NCI-H2107 treated with DMSO at 0.1 percent for 48 hours (cell line): ENCODE measurements around the gene CYTH4.

Experiments used
- DNase-seq: peaks from one replicate; lab custom pipeline; 2025; ENCODE audit not compliant: unreplicated experiment; lab: John Stamatoyannopoulos, UW

CYTH4 gene

DNA sequence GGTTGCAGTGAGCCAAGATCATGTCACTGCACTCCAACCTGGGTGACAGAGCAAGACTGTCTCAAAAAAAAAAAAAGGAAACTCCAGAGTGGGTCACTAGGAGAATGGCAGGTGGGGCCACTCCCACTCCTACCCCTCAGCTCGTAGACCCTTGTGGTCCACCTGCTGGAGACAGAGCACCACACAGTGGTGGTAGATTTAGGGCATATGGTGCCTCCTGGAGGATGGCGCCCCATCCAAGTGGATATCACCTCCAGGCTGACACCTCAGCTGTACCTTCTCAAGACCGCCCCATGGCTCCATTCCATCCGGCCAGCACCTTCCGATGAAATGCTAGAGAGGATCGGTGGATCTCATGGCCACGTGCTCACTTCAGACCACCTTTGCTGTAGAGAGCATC lies 6.2 kb downstream of the CYTH4 start:
- DNase-seq = no peak

DNA sequence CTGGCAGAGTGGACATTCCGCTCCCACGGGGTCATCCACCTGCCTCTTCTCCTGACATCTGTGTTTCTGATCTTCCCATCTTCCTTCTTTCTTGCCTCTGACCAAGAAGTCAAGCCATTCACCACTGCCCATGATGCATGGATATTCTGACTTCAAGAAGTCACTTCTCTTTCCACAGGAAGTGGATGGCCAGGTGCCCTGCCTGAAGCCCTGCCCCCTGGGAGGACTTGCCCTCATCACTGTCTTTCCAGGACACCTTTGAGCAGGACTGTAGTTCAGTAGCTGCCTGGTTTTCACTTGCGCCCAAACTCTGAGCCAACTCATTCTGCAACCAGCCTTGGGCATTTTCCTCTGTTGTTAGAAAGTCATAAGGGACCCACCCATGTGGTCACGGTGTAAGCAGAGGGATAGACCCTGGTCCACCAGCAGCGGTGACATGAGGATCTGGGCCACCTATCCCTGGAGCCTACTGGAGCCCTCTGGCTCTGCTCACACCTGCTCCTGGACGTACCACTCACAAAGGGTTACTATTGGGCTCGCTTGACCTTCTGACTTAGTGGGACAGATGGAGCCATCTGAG lies 6.9 kb downstream of the CYTH4 start:
- no peak for DNase-seq

DNA sequence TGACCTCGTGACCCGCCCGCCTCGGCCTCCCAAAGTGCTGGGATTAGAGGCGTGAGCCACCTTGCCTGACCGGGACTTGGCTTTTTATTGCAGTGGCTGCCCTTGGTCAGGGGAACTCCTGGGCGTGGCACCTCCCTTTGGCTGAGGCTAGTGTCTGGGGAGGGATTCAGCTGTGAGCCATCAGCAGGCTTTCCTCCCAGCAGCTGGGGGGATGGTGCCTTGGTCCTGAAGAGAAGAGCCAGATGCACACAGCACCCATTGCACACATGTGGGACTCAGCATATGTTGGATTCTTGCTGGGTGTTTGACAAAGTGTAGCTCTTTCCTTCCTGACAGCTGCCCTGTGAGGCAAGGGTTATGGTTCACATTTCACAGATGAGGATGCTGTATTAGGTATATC lies 8.4 kb downstream of the CYTH4 start:
- no peak for DNase-seq

DNA sequence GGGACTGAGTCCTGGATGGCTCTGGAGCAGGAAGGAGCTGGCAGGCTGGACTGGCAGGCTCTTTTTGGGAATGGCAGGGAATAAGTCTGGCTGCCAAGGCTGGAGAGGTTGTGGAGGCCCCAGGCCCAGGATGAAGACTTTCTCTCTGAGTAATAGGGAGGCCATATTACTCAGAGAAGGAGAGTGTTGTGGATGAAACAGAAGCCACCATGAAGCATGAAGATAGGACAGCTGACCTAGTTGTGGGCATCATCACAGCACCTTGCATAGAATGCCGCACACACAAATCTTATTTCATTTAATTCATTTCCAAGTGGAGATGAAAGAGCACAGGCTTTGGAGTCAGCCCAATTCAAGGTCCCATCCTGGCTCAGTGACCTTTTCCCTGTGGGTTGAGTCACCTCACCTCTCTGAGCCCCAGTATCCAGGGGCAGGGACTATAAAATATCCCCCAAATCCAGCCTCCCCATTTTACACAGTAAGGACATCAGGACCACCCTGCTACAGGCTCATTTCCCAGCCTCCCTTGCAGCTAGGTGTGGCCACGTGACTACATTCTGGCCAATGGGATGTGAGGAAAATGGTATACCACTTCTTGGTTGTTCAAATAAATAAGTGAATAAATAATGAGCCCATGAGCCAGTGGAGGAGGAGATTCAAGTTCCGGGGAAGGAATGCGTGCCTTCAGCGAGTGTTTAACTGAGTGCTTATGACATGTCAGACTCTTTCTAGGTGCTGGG lies 9.4 kb downstream of the CYTH4 start:
- DNase-seq = no peak

DNA sequence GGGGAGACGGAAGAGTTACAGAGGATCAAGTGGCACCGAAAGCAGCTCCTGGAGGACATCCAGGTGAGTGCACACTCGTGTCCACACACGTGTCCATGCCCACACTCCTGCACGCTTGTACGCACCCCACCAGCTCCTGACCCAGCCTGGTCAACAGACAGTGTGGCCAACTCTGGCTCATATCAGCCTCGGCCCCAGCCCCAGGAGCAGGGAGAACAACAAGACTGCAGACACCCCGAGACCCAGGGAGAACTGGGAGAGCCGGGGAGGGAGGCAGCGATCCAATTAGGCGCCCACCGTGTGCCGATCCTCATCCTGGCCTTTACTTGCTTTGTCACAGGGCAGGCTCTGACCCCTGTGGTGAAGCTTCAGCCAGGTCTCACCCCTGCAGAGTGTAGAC lies 10.3 kb downstream of the CYTH4 start:
- no peak for DNase-seq

DNA sequence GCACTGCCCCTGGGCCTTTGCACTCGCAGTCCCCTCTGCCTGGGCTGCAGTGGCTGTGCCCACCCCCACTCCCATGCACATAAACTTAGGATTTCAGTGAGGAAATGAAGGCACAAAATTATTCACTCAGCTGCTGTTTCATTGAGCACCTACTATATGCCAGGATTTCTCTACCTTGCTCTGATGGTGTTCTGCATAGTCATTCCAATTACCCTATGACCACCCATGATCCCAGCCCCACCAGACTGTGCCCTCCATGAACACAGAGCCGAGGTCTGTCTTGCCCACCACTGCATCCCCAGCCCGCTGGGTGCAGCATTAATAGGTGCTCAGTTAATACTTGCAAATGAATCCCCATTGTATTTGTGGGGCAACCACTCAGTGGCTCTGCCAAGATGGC lies 10.9 kb downstream of the CYTH4 start:
- no peak for DNase-seq

DNA sequence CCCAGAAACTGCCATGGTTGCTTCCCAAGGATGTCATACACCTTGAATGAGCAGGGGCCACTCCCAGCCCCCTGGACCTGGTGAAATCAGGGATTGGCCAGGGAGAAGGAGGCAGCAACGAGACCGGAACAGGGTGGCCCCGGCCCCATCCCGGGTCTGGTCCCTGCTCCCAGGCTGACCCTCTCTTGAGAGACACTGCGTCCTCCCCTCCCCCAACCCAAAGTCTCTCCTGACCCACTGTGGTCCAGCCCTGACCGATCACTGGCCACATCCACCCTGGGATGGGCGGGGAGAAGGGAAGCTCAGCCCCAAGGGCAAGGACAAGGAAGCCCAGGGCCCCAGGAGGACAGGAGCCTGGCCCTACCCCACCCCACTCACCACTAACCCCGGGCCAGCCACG lies 12.4 kb downstream of the CYTH4 start:
- no peak for DNase-seq

DNA sequence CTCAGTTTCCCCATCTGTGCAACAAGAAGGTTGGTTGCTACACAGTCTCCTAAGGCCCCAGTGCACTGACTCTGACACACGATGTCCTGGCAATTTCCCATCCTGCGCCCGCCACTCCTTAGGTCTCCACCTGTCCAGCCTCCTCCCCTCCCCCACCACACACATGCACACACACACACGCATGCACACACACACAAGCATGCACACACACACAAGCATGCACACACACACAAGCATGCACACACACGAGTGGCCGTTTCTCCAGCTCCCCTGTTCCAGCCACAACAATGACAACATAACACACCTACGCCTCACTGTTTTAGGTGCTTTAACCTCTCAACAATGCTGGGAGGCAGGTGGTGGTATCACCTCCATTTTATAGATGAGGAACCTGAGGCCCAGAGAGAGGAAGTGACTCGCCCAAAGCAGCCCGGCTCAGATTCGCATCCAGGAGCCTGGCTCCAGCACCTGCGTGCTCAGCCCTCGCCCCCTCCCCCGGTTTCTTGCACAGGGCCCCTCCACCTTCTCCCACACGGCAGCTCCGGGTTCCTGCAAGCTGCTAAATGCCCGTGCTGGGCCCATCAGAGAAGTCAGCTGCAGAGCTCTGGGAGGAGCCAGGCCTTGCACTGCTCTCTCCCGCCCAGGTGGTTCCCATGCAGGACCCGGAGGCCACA lies 13.0 kb downstream of the CYTH4 start:
- no peak for DNase-seq

DNA sequence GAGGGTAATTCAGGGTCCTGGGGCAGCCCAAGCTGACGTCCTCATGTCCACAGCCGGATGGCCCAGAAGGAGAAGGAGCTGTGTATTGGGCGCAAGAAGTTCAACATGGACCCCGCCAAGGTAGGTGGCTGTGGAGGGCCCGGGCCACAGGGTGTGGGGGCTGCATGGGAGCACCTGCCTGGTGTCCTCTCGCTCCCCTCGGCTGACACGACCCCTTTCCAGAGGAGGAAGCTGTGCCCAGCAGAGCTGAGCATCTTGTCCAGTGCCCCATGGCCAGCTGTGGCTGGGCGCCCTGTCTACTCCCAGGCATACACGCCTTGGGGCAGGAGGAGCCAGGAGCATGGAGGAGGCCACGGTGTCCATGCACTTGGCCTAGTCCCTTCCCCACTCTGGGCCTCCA lies 13.6 kb downstream of the CYTH4 start:
- DNase-seq = no peak

DNA sequence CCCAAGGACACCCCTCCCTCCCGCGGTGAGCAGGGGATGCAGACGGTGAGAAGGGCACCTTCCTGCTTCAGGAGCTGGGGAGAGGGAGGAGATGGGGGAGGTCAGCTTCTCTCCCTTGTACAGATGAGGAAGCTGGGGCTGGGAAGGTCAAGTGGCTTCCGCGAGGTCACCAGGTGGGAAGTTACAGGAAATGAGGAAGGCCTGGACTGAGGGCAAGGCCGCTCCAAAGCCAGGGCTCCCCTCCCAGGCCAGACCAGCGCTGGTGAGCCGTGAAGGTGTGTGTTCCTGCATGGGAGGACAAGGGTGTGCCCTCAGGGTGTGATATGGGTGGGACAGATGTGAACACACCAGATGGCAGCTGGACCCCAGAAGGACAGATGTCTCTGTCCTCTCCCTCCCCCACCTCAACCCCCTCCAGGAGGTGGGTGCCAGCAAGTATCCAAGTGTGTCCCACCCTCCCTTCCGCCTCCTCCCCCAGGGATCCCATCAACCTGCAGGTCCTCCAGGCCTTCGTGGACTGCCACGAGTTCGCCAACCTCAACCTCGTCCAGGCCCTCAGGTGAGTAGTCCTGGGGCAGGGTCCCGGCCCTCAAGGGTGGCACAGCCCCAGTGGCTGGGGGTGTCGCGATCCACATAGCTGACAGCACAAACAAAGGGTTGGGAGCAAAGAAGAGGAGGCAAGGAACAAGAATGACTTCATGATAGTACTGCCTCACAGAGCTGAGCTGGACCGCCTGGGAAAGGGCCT lies 16.6 kb downstream of the CYTH4 start:
- no peak for DNase-seq

DNA sequence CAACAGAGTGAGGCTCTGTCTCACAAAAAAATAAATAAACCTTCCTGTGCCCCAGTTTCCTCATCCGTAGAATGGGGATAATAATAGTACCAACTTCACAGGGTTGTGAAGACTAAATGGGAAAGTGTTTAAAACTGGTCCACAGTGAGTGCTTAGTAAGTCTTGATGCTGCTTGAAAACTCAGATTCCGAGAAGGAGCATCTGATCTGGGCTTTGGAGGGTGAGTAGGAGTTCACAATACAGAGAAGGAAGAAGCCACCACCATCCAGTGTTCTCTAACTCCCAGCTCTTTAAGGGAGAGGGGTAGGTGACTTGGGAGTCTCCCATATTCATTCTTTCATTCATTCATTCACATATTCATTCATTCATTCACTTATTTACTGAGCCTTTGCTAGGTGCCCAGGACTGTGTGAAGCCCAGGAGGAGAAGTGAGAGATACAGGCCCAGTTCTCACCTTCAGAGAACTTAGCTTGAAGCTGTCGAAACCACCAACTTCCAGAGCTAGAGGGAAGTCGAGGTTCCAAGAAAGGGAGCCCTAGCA lies 17.7 kb downstream of the CYTH4 start:
- DNase-seq = no peak

DNA sequence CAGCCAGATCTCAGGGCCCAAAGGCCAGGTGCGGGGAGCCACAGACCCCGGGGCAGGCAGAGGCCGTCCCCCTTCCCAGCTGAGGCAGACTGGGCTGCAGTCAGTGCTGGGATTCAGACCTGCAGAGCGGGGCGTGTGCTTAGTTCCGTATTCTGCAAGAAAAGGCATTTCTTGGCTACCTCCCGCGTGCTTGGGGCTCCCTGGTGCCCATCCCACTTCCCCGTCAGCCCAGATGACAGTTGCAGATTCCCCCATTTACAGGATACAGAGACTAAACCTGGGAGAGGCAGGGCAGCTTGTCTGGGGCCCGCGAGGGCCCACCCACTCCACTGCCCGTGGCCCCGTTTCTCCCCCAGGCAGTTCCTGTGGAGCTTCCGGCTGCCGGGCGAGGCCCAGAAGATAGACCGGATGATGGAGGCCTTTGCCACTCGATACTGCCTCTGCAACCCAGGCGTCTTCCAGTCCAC lies 18.3 kb downstream of the CYTH4 start:
- no peak for DNase-seq

DNA sequence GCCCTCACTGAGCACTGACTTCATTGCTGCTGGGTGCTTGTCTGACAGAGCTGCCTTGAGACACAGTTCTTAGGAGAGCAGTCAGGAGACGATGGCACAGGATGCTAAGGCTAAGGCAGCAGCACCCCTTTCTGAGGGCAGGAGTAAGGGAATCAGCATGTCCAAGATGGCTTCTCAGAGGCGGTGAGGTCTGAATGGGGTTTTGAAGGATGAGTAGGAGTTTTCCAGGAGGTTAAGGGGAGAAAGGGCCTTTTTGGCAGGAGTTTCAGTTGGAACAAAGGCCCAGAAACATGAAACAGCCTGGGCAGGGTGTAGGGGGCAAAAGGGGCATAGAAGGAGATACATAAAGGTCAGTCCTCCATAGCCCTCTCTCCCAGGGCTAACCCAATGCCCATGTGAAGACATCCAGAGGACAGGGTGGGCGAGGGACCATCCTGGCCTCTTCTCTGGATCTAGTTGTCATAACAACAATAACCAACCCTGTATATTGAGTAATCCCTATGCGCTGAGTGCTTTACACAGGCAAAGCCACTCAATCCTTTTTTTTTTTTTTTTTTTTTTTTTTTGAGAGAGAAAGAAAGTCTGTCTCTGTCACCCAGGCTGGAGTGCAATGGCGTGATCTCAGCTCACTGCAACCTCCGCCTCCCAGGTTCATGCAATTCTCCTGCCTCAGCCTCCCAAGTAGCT lies 19.0 kb downstream of the CYTH4 start:
- no peak for DNase-seq

DNA sequence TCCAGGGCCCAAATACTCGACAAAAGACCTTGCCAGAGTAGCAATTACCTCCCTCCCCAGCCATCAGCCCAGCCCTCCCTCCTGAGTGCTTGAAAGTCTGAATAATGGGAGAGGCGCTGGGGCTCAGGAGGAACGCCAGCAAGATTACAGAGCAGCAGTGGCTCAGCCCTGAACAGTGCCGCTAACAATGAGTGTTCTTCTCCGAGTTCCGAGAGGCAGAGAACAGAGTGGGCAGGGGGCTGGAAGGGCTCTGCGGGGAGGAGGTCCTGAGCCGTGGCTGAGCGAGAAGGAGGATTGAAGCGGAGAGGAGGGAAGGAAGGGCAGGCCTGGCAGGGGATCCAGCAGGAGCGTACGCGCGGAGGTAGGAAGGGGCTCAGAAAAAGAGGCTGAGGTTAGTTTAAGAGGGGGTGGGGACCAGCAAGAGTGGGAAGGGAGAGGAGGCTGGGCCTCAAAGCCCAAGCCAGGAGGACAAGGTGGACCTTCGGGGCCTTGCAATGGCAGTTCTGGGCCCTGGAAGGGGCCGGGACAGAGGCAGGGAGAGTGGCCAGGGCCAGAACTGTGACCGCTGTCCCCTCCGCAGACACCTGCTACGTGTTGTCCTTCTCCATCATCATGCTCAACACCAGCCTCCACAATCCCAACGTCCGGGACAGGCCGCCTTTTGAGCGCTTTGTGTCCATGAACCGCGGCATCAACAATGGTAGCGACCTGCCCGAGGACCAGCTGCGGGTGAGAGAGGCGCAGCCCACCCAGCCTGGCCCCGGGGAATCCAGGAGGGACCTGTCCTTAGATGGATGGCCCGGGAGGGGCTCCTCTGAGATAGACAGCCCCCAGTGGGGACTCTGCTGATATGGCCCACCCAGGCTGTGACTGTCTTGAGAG lies 20.6 kb downstream of the CYTH4 start:
- DNase-seq = no peak

DNA sequence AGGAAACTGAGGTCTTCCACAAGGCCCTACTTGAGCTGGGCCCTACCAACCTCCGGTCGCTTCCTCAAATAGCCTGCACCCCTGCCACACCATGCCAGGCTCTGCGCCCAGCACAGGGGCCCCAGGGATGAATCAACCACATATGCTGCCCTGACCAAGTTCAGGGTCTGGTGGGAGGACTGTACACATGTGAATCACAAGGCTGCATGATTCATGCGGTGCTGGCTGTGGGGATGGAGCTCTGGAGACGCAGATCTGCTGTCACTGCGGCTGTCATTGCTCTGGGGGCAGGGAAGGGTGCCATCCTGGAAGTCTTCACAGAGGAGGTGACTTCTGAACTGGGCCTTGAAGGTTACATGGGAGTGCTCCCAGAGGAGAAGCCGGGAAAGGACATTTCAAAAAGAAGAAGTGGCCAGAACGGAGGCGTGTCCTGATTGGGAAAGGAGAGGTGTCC lies 21.5 kb downstream of the CYTH4 start:
- DNase-seq = no peak

DNA sequence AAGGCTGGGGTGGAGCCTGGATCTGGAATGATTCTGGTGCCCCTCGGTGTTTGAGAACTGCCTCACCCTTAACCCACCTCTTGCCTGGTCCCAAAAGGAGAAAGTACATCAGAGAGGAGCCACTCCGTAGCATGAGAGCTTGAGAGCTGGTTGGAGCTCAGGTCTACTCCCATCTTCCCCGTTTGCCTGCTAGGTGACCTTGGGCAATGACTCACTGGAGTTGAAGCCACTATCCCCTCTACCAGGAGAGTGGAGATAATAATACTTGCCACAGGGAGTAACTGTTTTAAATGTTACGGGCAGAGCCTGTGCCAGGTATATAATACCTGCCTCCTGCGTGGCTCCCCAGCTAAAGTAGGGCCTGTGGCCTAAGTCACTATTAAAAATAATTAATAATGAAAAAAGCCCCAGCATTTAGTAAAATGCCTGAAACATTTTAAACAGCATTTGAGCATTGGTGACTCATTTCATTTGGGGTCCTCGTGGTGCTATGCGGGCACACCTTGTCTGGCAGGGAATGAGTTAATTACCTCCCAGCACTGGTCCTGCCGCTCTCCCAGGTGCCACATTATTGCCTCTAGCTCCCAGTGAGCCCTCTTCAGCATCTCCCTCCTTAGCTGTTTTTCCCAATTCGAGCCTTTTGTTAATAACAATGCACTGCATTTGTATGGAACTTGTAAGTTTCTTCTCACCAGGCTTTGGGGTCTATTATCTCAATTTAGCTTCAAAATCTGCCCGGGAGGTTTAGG lies 22.5 kb downstream of the CYTH4 start:
- no peak for DNase-seq

DNA sequence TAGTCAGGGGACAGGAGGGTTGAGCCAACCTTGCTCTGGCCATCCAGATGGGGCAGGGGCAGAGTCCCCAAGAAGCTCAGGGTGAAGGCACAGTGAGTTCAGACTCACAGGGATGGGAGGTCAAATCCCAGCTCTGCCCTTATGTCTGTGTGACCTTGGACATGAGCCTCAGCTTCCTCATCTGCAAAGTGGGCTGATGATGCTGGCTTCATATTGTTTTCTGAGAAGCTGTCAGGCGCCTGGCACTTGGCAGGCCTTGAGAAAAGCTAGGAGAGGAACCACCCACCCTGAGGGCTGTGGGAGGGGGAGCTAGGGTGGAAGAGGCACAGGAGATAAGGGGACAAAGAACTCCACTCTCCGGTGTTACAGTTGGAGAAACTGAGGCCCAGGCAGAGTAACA lies 23.6 kb downstream of the CYTH4 start:
- no peak for DNase-seq

DNA sequence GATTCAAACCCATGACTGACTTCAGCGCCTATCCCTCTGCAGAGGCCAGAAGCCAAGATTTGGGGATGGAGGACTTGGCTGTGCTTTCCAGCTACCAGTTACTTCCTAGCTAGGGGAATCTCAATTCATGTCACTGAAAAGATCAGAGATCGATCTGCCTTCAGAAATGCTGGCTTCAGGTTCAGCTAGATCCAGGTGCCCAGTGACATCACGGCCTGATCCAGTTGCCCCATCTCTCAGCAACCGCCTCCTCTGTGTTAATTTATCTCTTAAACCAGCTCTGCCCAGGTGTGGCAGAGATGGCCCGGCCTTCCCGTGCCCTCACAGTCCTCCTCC lies 24.2 kb downstream of the CYTH4 start:
- no peak for DNase-seq
